Keratinocyte (primary cell): Measurements from ENCODE around the gene ZNF442.

Experiments
- EZH2 ChIP-seq: IDR thresholded peaks from one replicate; pipeline ENCODE4 v1.6.1; 2012; ENCODE audit warnings: inconsistent platforms, mild to moderate bottlenecking, low read length, moderate library complexity
- TF ChIP-seq, protein P1 (sequence below), 3 experiments: IDR thresholded peaks in 1 of 3; conservative IDR thresholded peaks in 1 of 3; optimal IDR thresholded peaks in 1 of 3; 2 replicates in 2 of 3; 3 replicates in 1 of 3; pipeline versions ENCODE3 to v1.5.1; 2011; ENCODE audit warnings: low read length in 3 of 3, mild to moderate bottlenecking in 3 of 3, moderate library complexity in 2 of 3, control low read depth in 1 of 3, inconsistent platforms in 1 of 3; ENCODE audit not compliant: insufficient read depth in 2 of 3; ENCODE audit errors: extremely low read depth in 1 of 3

DNA sequence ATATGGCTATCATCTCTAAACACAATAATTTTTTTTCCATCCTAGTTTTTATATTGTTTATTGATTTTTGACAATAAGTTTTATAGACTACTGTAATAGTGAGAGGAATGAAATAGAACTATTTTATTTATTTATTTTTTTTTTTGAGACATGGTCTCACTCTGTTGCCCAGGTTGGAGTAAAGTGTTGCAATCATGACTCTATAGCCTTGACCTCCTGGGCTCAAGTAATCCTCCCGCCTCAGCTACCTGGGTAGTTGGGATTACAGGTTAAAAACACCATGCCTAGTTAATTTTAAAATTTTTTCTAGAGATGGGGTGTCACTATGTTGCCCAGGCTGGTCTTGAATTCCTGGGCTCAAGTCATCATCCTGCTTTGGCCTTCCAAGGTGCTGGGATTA lies 8.5 kb upstream of the ZNF442 start:
- TF ChIP-seq EZH2: no peak
- TF ChIP-seq, protein P1, sequence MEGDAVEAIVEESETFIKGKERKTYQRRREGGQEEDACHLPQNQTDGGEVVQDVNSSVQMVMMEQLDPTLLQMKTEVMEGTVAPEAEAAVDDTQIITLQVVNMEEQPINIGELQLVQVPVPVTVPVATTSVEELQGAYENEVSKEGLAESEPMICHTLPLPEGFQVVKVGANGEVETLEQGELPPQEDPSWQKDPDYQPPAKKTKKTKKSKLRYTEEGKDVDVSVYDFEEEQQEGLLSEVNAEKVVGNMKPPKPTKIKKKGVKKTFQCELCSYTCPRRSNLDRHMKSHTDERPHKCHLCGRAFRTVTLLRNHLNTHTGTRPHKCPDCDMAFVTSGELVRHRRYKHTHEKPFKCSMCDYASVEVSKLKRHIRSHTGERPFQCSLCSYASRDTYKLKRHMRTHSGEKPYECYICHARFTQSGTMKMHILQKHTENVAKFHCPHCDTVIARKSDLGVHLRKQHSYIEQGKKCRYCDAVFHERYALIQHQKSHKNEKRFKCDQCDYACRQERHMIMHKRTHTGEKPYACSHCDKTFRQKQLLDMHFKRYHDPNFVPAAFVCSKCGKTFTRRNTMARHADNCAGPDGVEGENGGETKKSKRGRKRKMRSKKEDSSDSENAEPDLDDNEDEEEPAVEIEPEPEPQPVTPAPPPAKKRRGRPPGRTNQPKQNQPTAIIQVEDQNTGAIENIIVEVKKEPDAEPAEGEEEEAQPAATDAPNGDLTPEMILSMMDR (optimal IDR thresholded peaks at IDR 0.05 in 1 of 3, IDR thresholded peaks at IDR 0.05 in 1 of 3, conservative IDR thresholded peaks at IDR 0.05 in 1 of 3; ENCODE audit: extremely low read depth in 1 of 3, insufficient read depth in 2 of 3, low read length in 3 of 3): no peak
